ENCODE results near the gene PPM1A.

The PPM1A gene

GRCh38 chr14:60326274-60326673 lies 77.3 kb downstream of the PPM1A start:
- no peak for DNase-seq

- DNase-seq, result no peak
Measured at GRCh38 chr14:60327447-60328331, 78.7 kb downstream of the PPM1A start.

- DNase-seq, result no peak
Measured at GRCh38 chr14:60328583-60328982, 79.6 kb downstream of the PPM1A start.

GRCh38 chr14:60329274-60329673 lies 80.3 kb downstream of the PPM1A start:
- DNase-seq, result no peak

GRCh38 chr14:60331201-60332045 lies 82.4 kb downstream of the PPM1A start:
- peak; percentile 28 for DNase-seq

GRCh38 chr14:60332046-60332399 lies 83.0 kb downstream of the PPM1A start:
- no peak for DNase-seq

- DNase-seq, result no peak
Measured at GRCh38 chr14:60332869-60333268, 83.8 kb downstream of the PPM1A start.

- no peak for DNase-seq
Measured at GRCh38 chr14:60339571-60339970, 90.5 kb downstream of the PPM1A start.

GRCh38 chr14:60343571-60344071 lies 94.6 kb downstream of the PPM1A start:
- DNase-seq, result no peak

GRCh38 chr14:60344751-60345150 lies 95.7 kb downstream of the PPM1A start:
- no peak for DNase-seq

- no peak for DNase-seq
Measured at GRCh38 chr14:60346706-60347105, 97.7 kb downstream of the PPM1A start.

GRCh38 chr14:60348211-60348610 lies 99.2 kb downstream of the PPM1A start:
- no peak for DNase-seq

Data from NCI-H226 (cell line).